ENCODE data around the gene AMTN.

AMTN gene

DNA sequence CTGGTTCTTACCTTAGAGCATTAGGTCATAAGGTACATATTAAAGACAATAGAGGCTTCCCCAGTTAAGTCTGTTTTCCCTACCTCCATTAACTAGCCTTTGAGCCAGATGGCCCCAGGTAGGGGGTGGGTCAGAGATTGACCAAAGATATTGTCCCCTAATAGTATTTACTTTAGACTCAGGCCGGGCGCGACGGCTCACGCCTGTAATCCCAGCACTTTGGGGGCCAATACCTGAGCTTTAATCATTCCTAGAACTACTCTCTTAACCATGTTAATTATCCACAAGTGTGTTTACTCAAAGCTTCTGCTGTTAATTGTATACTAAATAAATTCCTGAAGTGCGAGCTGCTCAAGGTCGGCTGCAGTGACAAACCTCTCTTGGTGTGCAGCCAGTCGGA, 45.7 kb downstream of the AMTN start:
- DNase-seq = no peak

DNA sequence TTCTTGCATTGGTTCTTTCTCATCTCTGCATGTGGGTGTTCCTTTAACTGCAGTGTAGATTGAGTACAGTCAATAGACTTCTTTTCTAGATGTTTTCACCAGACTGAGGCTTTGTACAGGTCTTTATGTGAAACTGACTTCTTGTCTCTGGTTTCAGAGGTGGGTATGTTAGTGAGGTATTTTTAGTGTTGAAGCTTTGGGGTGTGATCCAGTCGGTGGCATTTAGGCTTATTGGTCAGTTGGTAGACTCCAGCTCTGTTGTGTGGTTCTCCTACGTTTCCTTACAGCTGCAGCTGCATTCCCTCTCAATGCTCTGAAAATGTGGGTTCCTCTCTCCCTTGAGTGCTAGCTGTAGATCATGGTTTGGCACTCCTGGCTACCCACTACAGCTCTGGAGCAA, 52.4 kb downstream of the AMTN start:
- no peak for DNase-seq

DNA sequence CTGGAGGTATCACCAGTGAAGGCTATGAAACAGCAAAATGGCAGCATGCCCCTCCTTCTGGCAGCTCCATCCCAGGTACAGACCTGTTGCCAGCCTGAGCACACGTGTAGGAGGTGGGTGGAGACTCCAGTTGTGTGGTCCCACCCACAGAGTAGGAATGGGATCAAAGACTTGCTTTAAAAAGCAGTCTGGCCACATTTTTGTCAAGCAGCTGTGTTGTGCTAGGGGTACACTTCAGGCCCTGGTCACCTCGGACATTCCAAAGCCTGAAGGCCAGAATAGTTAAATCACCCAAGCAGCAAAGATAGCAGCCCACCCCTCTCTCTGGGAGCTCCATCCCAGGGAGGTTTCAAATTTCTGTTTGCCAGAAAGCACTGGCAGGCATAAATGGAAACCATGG, 53.4 kb downstream of the AMTN start:
- DNase-seq = no peak

- DNase-seq = no peak
Observed at GRCh38 chr4:70575964-70576363, 57.6 kb downstream of the AMTN start.

DNA sequence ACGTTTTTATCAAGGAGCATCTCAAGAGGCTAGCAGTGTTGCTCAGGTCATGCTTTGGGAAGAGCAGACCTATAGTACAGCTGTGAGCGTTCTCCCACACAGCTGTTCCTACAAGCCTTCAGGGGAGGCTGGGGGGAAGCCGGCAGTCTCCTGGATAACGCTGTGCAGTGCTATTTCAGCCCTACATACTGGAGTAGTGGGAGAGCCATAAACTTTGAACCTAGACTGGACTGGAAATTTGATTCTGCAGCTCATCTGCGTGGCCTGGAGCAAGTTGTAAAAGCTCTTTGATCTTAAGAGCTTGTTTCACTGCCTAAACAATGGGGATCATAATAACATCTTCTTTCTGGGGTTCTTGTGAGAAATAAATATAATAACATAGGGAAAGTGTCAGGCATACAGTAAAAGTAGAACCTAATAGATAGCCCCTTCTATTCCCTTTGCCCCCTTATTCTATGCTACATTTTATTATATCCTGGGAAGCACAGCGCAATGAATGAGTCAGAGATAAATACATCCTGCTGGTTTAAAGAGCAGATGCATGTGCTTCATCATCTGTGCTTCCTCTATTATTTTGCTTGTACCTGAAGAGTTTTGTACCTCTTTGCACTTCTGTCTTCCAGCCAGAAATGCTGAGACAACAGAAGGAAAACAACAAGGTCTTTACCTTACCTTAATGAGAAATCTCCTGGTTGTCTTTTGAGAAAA, 59.0 kb downstream of the AMTN start:
- no peak for DNase-seq

DNA sequence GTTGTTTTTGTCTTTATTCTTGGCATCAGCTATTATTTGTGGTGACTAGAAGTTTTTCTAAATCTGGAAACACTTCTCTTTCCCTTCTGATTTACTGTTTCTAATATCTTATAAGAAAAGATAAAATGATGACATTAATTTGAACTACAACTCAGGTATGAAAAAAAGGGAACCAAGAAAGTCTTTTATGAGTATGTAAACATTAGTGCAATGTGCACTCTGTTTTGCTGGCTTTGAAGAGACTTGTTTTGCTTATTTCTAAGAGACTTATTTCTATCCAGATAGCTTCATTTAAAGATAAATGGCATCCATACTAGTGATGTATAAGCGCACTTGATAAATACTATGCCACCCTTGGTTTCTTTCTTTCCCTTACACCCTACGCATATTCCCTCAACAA, 63.6 kb downstream of the AMTN start:
- no peak for DNase-seq
